Subcutaneous abdominal adipose tissue (tissue), 5 donors: ENCODE measurements around the gene BCAS3.

Experiments
- H3K27ac ChIP-seq: one replicate; pipeline ENCODE4 v1.7.0; 2013; ENCODE audit warnings: low read depth, mild to moderate bottlenecking, inconsistent platforms, low read length, moderate library complexity
- H3K27me3 ChIP-seq, 5 donors: one replicate each; pipeline ENCODE4 v1.7.0; 2013; ENCODE audit warnings: low read length in 5 of 5, inconsistent platforms in 1 of 5; ENCODE audit not compliant: control insufficient read depth in 5 of 5, insufficient read depth in 4 of 5
- H3K36me3 ChIP-seq, 5 donors: one replicate each; pipeline ENCODE4 v1.7.0; 2013; ENCODE audit warnings: low read length in 5 of 5; ENCODE audit not compliant: control insufficient read depth in 5 of 5, insufficient read depth in 5 of 5
- H3K4me1 ChIP-seq, 5 donors: one replicate each; pipeline ENCODE4 v1.7.0; 2013; ENCODE audit warnings: low read length in 5 of 5, mild to moderate bottlenecking in 3 of 5, moderate library complexity in 1 of 5; ENCODE audit not compliant: control insufficient read depth in 5 of 5, insufficient read depth in 5 of 5
- H3K4me3 ChIP-seq, 5 donors: one replicate each; pipeline ENCODE4 v1.7.0; 2013; ENCODE audit warnings: low read length in 5 of 5, low read depth in 1 of 5
- H3K9ac ChIP-seq, 5 donors: one replicate each; pipeline ENCODE4 v1.7.0; 2013; ENCODE audit warnings: low read length in 5 of 5, mild to moderate bottlenecking in 4 of 5, moderate library complexity in 3 of 5
- H3K9me3 ChIP-seq, 5 donors: one replicate each; pipeline ENCODE4 v1.7.0; 2013; ENCODE audit warnings: low read length in 5 of 5; ENCODE audit not compliant: control insufficient read depth in 5 of 5
- donor health status: healthy.
- donor health status: healthy.
- donor health status: healthy.
- donor health status: healthy.
- donor health status: healthy.

The BCAS3 gene

DNA sequence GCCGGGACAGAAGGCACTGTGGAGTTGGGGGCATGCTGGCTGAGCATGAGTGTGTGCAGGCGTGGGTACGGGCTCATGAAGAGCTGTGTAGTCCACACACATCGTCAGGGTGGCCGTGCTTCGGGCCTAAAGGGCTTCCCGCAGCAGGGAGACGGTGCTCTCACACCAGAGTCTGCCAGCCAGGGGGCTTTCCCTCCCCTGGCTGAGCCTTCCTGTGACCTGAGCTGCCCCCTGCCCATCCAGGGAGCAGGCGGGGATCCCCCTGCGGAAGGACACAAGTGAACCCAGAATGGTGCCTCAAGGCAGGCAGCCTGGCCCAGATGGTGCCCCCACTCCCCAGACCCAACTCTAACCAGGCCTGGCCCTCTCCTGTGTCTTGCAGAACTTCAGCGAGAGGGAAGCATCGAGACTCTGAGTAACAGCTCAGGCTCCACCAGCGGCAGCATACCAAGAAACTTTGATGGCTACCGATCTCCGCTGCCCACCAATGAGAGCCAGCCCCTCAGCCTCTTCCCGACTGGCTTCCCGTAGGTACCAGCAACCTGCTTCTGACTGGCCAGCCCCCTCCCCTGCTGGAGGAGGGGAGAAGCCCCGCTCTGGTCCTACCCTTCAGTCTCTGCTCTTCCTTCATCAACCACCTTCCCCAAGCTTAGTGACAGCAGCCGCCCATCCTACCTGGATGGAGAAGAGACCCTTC lies 714.1 kb downstream of the BCAS3 start:
- Histone ChIP-seq H3K9ac (no peak overlapping the region), H3K36me3 (peaks cover 0 to 4% (median 3%) of the 10 kb centered on the region in 5 donors), H3K9me3 (no peaks in the 10 kb centered on the region), H3K4me3 (no peak overlapping the region), H3K27me3 (peaks cover 3 to 9% (median 5%) of the 10 kb centered on the region in 5 donors), H3K27ac (no peak overlapping the region), H3K4me1 (peaks cover 0 to 21% (median 15%) of the 10 kb centered on the region in 5 donors)

GRCh38 chr17:61392679-61393078 lies 715.0 kb downstream of the BCAS3 start:
- Histone ChIP-seq H3K9me3 (no peaks in the 10 kb centered on the region), H3K9ac (no peak overlapping the region), H3K4me1 (peaks cover 0 to 29% (median 19%) of the 10 kb centered on the region in 5 donors), H3K36me3 (peaks cover 0 to 4% (median 3%) of the 10 kb centered on the region in 5 donors), H3K27me3 (peaks cover 3 to 10% (median 8%) of the 10 kb centered on the region in 5 donors), H3K27ac (no peak overlapping the region), H3K4me3 (no peak overlapping the region)

DNA sequence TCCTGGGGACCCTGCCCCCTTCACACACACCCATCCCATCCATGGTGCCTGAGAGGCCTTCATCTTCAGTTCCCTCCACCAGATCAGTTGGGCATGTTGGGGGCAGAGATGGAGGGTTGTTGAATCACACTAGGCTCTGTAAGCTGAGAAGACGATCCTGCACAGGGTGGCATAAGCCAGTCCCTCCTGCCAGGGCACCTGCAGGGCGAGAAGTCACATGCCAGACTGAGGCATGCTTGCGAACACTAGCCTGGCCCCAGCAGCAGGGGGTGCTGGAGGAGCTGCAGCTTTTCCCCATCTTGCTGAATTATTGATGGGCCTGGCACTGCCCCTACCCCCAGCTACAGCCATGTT lies 715.9 kb downstream of the BCAS3 start:
- no peak overlapping the region for H3K9ac ChIP-seq
- peaks cover 7 to 18% (median 16%) of the 10 kb centered on the region in 5 donors for H3K27me3 ChIP-seq
- peaks cover 0 to 37% (median 28%) of the 10 kb centered on the region in 5 donors for H3K4me1 ChIP-seq
- no peak overlapping the region for H3K27ac ChIP-seq
- H3K36me3 ChIP-seq = peaks cover 0 to 4% (median 3%) of the 10 kb centered on the region in 5 donors
- no peak overlapping the region for H3K4me3 ChIP-seq
- no peaks in the 10 kb centered on the region for H3K9me3 ChIP-seq

DNA sequence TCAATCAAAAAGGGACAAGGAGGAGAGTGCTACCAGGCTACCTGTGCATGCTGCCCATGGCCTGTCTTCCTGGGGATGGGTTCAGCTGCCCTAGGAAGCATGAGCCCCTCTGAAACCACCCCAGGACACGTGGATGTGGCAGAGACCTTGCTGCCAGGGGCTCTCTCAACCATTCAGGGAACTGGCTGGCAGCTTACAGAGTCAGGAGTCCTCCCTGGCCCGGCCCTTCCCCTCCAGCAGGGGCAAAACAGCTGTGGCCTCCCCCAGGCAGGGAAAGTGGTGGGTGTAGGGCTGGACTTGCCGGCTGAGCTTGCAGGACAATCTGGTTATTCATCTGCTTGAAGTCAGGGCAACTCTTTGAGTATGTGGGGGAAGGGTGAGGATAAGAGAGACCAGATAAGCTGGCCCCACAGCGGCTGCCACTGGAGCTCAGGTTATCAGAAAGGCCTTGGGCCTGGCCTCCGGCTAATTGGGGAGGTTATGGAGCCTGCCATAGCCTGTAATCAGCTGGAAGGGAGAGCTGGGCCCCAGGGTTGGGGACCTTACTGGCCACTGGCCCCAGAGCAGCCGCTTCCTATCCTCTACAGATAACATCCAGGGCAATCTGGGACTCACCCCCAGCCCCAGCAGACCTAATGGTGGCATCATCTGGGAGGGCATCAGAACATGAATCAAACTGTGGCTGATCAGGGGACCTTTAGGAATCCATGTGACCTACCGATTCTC lies 716.4 kb downstream of the BCAS3 start:
- Histone ChIP-seq H3K27me3 (peaks cover 7 to 20% (median 18%) of the 10 kb centered on the region in 5 donors), H3K36me3 (peaks cover 0 to 4% (median 3%) of the 10 kb centered on the region in 5 donors), H3K9me3 (no peaks in the 10 kb centered on the region), H3K27ac (no peak overlapping the region), H3K9ac (no peak overlapping the region), H3K4me3 (no peak overlapping the region), H3K4me1 (peaks cover 0 to 43% (median 33%) of the 10 kb centered on the region in 5 donors)

- Histone ChIP-seq H3K9me3 (no peaks in the 10 kb centered on the region), H3K36me3 (peaks cover 0 to 4% (median 3%) of the 10 kb centered on the region in 5 donors), H3K9ac (no peak overlapping the region), H3K27ac (no peak overlapping the region), H3K4me1 (peaks cover 0 to 40% (median 32%) of the 10 kb centered on the region in 5 donors), H3K27me3 (peaks cover 7 to 20% (median 18%) of the 10 kb centered on the region in 5 donors), H3K4me3 (peak overlapping the region in 1 of 5 donors; percentile 34)
Measured at GRCh38 chr17:61394630-61395408, 717.2 kb downstream of the BCAS3 start.

- Histone ChIP-seq H3K27me3 (peaks cover 7 to 20% (median 18%) of the 10 kb centered on the region in 5 donors), H3K4me1 (peaks cover 0 to 35% (median 27%) of the 10 kb centered on the region in 5 donors), H3K36me3 (peaks cover 0 to 4% (median 3%) of the 10 kb centered on the region in 5 donors), H3K9ac (no peak overlapping the region), H3K27ac (no peak overlapping the region), H3K4me3 (peak overlapping the region in 3 of 5 donors; percentile 22 to 73 (median 34)), H3K9me3 (no peaks in the 10 kb centered on the region)
Measured at GRCh38 chr17:61395409-61395982, 717.8 kb downstream of the BCAS3 start.

DNA sequence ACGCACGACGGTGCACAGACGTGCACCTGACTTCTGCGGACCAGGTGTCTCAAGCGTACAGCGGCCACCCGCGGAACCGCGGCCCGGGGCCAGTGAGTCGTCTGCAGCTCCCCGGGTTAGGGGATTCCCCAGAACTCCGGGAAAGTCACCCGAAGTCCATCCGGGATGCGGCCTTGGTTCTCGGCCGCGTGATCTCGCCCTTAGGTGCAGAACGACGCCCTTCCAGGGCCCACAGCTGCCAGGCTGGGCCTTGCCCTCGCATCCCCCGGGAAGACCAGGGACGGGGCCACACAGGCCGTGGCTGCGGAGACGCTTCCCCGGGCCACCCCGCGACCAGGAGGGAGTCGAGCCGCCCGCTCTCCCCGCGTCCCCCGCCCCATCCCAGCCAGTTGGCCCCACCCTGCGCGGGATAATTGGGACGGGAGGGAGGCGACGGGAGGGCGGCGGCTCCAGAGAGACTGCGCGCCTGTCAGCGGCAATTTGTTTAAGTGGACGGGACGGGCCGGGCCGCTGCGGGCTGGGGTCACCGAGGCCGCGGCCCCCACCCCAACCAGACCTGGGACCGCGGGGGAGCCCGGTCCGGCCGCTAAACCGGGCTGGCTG lies 718.4 kb downstream of the BCAS3 start:
- H3K36me3 ChIP-seq = peaks cover 0 to 4% (median 3%) of the 10 kb centered on the region in 5 donors
- H3K9ac ChIP-seq = peak overlapping the region in 2 of 5 donors; percentile 30 to 41
- peaks cover 7 to 22% (median 18%) of the 10 kb centered on the region in 5 donors for H3K27me3 ChIP-seq
- H3K4me1 ChIP-seq = peaks cover 0 to 41% (median 33%) of the 10 kb centered on the region in 5 donors
- H3K9me3 ChIP-seq = no peaks in the 10 kb centered on the region
- peak overlapping the region in 3 of 5 donors; percentile 22 to 73 (median 48) for H3K4me3 ChIP-seq
- H3K27ac ChIP-seq = no peak overlapping the region

DNA sequence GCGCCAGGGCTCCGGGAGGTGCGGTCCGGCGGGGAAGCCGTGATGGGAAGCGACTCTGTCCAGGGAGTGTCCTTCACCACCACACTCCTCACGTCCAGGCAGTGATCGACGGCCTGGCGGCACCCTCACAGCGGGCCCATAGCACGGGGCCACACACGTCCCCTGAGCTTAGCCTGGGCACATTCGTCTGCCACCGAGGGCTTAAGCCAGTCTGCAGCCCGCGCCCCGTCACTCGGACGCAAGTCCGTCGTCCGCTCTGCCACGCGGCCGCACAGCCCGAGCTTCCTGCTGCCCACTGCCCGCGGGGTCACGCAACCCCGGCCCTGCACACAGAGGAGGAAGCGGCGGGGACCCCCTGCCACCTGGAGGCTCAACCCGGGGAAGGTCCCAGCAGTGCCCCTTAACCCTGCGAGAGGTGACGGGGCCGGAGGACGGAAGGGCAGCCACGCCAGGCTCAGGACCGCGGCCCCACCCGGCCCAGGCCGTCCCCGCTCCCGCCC lies 719.0 kb downstream of the BCAS3 start:
- Histone ChIP-seq H3K36me3 (peaks cover 0 to 5% (median 3%) of the 10 kb centered on the region in 5 donors), H3K9me3 (no peaks in the 10 kb centered on the region), H3K27me3 (peaks cover 11 to 28% (median 22%) of the 10 kb centered on the region in 5 donors), H3K27ac (no peak overlapping the region), H3K4me1 (peaks cover 0 to 47% (median 38%) of the 10 kb centered on the region in 5 donors), H3K9ac (peak overlapping the region in 2 of 5 donors; percentile 30 to 41), H3K4me3 (peak overlapping the region in 4 of 5 donors; percentile 29 to 73 (median 50))
